Right lobe of liver (tissue), 4 donors: Measurements from ENCODE around the gene ERCC6L.

ENCODE experiments used
- CTCF ChIP-seq, 4 donors: fragments of 200-600 bp in 3 of 4; fragments of 450-650 bp in 1 of 4; IDR thresholded peaks; one replicate each; pipeline versions ENCODE4 v1.5.1 to v1.8.0; 2016 to 2022; ENCODE audit warnings: antibody characterized with exemption in 4 of 4, mild to moderate bottlenecking in 2 of 4
- POLR2A ChIP-seq: fragments of 450-650 bp; IDR thresholded peaks from one replicate; pipeline ENCODE4 v1.6.1; 2017; ENCODE audit warnings: antibody characterized with exemption, mild to moderate bottlenecking
- donor health status: DM: no; HTN: no; CAD: no.
- donor health status: DM: no; HTN: no; CAD: no.
- donor health status: DM: no; HTN: yes; CAD: no.

- no peak for TF ChIP-seq CTCF (IDR thresholded peaks at IDR 0.05)
- TF ChIP-seq POLR2A, result no peak
Measured at GRCh38 chrX:72247206-72247942, 8.5 kb upstream of the ERCC6L start.
